Hematopoietic multipotent progenitor cell treated with erythropoietin and hydrocortisone succinate and interleukin-3 and kit ligand, for 6 days (in vitro differentiated cells): ENCODE results near the gene GIPC2.
A peak's percentile ranks its signal among the peaks of the same experiment; 100 is the strongest.
"Not testable (repeated sequence)": the region's sequence is repeated elsewhere in the genome, so short reads cannot be mapped to it uniquely, and the experiment has no call there.

Source experiments
- DNase-seq: peaks from one replicate; pipeline ENCODE4 v3.0.0-alpha.2; 2015

The GIPC2 gene

DNA sequence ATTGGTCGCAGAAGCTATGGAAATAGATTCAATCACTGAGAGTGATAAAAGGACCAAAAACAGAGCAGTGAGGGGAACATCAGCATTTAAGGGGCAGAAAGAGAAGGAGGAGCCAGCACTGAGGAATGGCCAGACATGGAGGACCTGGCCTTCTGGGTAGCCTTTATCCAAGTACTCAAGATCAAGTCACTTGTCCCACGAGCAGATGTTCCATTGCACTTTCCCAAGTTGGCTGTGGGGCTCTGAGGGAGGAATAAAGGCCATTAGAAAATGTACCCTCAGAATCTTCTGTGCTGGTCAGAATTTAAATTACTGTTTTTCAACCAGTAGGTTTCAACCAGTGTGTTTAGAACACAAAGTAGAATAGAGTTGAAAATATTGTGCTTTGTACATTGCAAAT, 55.3 kb downstream of the GIPC2 start:
- no peak for DNase-seq

DNA sequence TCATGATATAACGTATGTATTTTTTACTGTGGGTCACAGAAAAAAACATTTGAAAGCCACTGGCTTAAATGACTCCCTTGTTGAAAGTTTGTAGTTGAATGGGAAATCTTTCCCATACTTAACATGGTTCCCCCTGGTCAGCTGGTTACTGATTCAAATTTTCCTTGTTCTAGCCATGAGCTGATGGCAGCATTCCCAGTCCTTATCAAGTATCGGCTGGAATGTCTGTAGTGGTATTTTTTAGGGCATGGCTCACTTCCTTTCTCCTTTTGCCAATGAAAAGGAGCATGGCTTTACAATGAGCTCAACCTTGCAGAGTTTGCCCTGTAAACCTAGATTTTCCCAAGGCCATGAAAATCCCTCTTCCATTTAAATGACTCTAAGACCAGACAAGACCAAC, 55.7 kb downstream of the GIPC2 start:
- no peak for DNase-seq

GRCh38 chr1:78102082-78102481, 56.3 kb downstream of the GIPC2 start:
- no peak for DNase-seq

- no peak for DNase-seq
Observed at GRCh38 chr1:78102916-78103315, 57.1 kb downstream of the GIPC2 start.

- no peak for DNase-seq
Observed at GRCh38 chr1:78104322-78104721, 58.6 kb downstream of the GIPC2 start.

- DNase-seq, result not testable (repeated sequence)
Observed at GRCh38 chr1:78109659-78110058, 63.9 kb downstream of the GIPC2 start.

GRCh38 chr1:78113156-78113916, 67.6 kb downstream of the GIPC2 start:
- no peak for DNase-seq

- peak; percentile 90 for DNase-seq
Observed at GRCh38 chr1:78114034-78114956, 68.5 kb downstream of the GIPC2 start.

- not testable (repeated sequence) for DNase-seq
Observed at GRCh38 chr1:78120485-78120884, 74.7 kb downstream of the GIPC2 start.

- DNase-seq, result no peak
Observed at GRCh38 chr1:78121710-78122109, 75.9 kb downstream of the GIPC2 start.

- DNase-seq, result no peak
Observed at GRCh38 chr1:78122389-78122788, 76.6 kb downstream of the GIPC2 start.

- no peak for DNase-seq
Observed at GRCh38 chr1:78126506-78126905, 80.7 kb downstream of the GIPC2 start.

- no peak for DNase-seq
Observed at GRCh38 chr1:78132174-78132947, 86.6 kb downstream of the GIPC2 start.

DNA sequence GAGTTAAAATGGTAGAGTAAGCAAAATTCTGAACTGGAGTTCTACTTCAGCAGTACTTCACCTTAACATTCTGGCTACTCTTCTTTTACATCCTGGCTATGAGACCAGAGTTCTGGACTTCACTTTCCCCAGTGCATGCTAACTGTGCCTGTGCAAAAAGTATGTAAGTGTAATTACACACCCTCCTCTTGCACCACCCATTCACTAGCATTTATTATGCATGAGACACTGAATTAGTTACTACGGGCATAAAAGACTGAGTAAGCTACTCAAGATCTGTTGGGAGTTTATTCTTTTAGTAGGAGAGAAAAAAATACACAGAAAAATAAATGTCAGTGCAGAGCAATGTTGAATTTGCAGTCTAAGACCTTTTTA, 87.2 kb downstream of the GIPC2 start:
- DNase-seq, result no peak

- no peak for DNase-seq
Observed at GRCh38 chr1:78136680-78137079, 90.9 kb downstream of the GIPC2 start.

DNA sequence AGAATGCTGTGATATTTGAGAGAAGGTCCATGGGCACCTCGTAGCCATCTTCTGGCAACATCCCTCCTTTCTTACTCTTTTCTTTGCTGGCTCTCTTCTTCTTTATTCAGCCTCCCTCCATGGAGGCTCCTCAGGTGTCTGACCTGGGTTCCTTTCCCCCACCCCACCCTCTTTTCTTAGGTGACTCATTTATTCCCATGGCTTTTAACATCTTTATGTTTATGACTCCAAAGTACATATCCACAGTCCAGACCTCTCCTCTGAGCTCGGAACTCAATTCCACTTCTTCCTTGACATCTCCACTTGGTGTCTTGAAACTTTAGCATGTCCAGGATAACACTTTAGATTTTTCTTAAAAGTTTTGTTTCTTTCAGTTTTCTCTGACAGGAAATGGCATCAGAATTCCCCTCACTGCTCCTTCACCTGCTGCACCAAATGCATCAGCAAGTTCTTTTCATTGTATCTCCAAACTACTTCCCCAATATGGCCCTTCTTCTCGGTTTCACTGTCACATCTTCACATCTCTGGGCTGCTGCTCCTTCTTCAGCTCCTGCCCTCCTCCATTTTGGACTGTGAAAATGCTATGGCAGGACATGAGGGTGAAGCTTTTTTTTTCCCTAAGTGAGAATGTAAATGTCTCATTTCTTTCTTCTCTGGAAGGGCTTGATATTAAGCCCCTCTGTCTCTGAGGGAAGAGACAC, 95.9 kb downstream of the GIPC2 start:
- no peak for DNase-seq

GRCh38 chr1:78142736-78143135, 97.0 kb downstream of the GIPC2 start:
- DNase-seq, result no peak

DNA sequence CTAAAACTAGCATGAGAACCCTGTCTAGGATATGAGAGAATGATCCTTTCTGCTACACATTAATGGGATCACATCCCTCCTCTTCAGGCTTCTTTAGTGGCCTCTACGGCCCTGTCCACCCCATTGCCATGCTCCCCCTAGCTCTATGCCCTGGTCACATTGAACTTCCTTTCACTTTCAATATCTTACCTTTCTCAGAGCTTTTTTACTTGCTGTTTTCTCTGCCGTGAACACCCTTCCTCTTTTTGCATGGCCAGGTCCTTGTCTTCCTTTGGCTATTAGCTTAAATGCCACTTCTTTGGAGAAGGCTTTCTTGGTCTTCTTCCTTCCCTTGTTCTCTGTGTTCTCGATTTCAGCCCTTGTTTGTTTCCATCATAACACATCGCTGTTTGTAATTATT, 97.4 kb downstream of the GIPC2 start:
- peak; percentile 38 for DNase-seq

DNA sequence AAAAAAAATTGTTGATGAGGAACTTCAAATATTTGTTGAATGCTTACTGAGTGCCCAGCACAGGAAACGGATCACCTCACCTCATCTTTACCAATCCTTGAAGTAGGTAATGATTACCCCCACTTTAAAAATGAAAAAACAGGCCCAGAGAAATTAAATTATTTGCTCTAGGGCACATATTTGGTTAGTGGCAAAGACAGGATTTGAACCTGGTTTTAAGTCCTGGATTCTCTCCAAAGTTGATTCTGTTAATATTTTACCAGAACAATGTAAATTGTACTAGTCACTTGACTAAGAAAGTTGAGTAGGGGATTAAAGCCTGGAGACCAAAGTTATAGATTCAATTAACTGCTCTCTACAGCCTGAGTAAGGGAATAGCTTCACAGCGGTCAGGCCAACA, 97.9 kb downstream of the GIPC2 start:
- DNase-seq, result no peak

GRCh38 chr1:78145105-78145580, 99.4 kb downstream of the GIPC2 start:
- DNase-seq, result peak; percentile 75

GRCh38 chr1:78146205-78146771, 100.5 kb downstream of the GIPC2 start:
- DNase-seq, result no peak

GRCh38 chr1:78147031-78147430, 101.3 kb downstream of the GIPC2 start:
- no peak for DNase-seq
